Measurements from ENCODE around the gene OR4N5. TPM values are rescaled to one million over a fixed set of nuclear protein-coding genes. Genes with fewer than 3 reads are reported as not detected.

OR4N5 gene
- total RNA-seq, 1 experiment from 2014 or later = not detected

DNA sequence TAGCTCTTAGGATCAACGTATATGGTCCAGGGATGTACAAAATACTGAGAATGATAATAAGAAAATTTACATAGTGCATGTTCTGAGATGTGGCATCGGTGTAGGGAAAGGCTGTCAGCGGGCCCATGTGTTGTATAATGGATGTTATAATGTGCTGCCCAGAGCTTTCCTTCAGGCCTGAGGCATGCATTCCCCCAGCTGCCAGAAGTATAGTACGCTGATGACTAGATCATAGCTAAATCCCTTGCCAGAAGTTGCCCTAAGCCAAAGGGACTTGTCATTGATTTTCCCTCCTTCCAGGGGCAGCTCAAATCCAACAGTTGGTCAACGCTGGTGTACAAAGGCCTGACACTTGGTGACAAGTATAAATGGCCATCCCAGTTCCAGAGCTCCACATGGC is 45.6 kb downstream of the OR4N5 start:
- BruUV-seq (replicated peaks) = no TSS peak
- H3K27ac ChIP-seq (ENCODE audit: low read depth, low read length) = no peak overlapping the region
- no peaks in the 10 kb centered on the region for H3K36me3 ChIP-seq (ENCODE audit: control insufficient read depth in 1 of 2, insufficient read depth in 2 of 2, low read length in 2 of 2)
- no peak overlapping the region for H2AFZ ChIP-seq (ENCODE audit: low read depth, low read length, poor library complexity, severe bottlenecking)
- DNase-seq (ENCODE audit: low read depth, low spot score) (no peak), ATAC-seq (no peak)
- H3K79me2 ChIP-seq (ENCODE audit: insufficient read depth, low read length) = no peaks in the 10 kb centered on the region
- H3K4me3 ChIP-seq (replicated peaks in 1 of 2; ENCODE audit: low read depth in 1 of 2, low read length in 2 of 2) = no peak overlapping the region
- intact Hi-C loops (cut with micrococcal nuclease) = no loop called here
- H4K20me1 ChIP-seq (ENCODE audit: insufficient read depth) = no peaks in the 10 kb centered on the region
- no peak overlapping the region for H3K9ac ChIP-seq (ENCODE audit: low read length)
- CTCF ChIA-PET = no interaction called here
- H3K4me1 ChIP-seq (ENCODE audit: control insufficient read depth in 1 of 2, insufficient read depth in 2 of 2, low read length in 2 of 2) = no peaks in the 10 kb centered on the region
- POLR2A ChIA-PET = no interaction called here
- no peak overlapping the region for H3K4me2 ChIP-seq (ENCODE audit: low read length)
- no peaks in the 10 kb centered on the region for H3K9me2 ChIP-seq (ENCODE audit: insufficient read depth)
- H3K9me3 ChIP-seq (ENCODE audit: control insufficient read depth in 1 of 2, insufficient read depth in 1 of 2, low read depth in 1 of 2, low read length in 2 of 2) = no peaks in the 10 kb centered on the region
- no peak for TF ChIP-seq EGR1 (IDR thresholded peaks at IDR 0.05; ENCODE audit: low read depth)
- TF ChIP-seq ZBTB33 (IDR thresholded peaks at IDR 0.05; ENCODE audit: extremely low read depth, insufficient replicate concordance, low read length) = no peak
- TF ChIP-seq ZNF274 (IDR thresholded peaks at IDR 0.05; ENCODE audit: low read depth, low read length) = no peak
- no peak for TF ChIP-seq RAD21 (IDR thresholded peaks at IDR 0.05; ENCODE audit: low read depth)
- no peak for TF ChIP-seq FOSL1 (IDR thresholded peaks at IDR 0.05; ENCODE audit: low read depth)
- no peak for TF ChIP-seq ELF1 (IDR thresholded peaks at IDR 0.05; ENCODE audit: borderline replicate concordance, low read depth)
- TF ChIP-seq POLR2AphosphoS5 (IDR thresholded peaks at IDR 0.05; ENCODE audit: low read depth, low read length) = no peak
- TF ChIP-seq ZFX (IDR thresholded peaks at IDR 0.05) = no peak
- no peak for TF ChIP-seq EZH2 (IDR thresholded peaks at IDR 0.05)
- TF ChIP-seq JUND (IDR thresholded peaks at IDR 0.05) = no peak
- RAD21 ChIA-PET (ENCODE audit: low non-redundant PET in 1 of 2, low total read pairs in 2 of 2, uncharacterized antibody in 2 of 2, unreplicated experiment in 2 of 2) = no interaction called here
- H3K27me3 ChIP-seq (ENCODE audit: insufficient read depth, low read length) = no peaks in the 10 kb centered on the region

DNA sequence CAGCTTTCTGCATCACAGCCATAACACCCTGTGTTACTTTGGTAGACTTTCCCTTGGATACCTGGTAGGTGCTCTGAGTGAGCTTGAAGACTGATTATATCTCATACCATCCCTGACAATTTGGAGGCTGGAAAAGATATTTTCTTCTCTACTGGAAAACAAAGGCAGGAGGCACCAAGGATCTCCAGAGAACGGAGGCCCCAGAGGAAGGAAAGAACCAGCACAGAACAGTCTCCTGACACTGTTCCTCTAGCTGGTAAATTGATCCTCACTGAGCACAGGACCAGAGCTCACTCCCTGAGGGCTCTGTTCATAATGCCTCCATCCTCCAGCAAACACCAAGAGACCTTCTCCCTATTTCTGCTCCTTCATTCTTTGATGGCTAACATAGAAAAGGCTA is 52.0 kb downstream of the OR4N5 start, which contains the start of gene OR11G2:
TSS of gene OR11G2 (plus strand) at position 301 of the 400 bp plus-strand sequence. CDS start 6,542 bp downstream, outside the sequence.
- H3K4me3 ChIP-seq (replicated peaks in 1 of 2; ENCODE audit: low read depth in 1 of 2, low read length in 2 of 2) = no peak within 1 kb of the TSS
- peaks cover 10% of the 10 kb centered on the region; the same call in 1 of the 2 replicates for H3K27me3 ChIP-seq (ENCODE audit: insufficient read depth, low read length)
- no peaks in the 10 kb centered on the region for H3K9me2 ChIP-seq (ENCODE audit: insufficient read depth)
- no peak within 1 kb of the TSS for H3K4me2 ChIP-seq (ENCODE audit: low read length)
- DNase-seq (ENCODE audit: low read depth, low spot score) (no peak), ATAC-seq (no peak)
- no peaks in the 10 kb centered on the region for H3K9me3 ChIP-seq (ENCODE audit: control insufficient read depth in 1 of 2, insufficient read depth in 1 of 2, low read depth in 1 of 2, low read length in 2 of 2)
- RAD21 ChIA-PET (ENCODE audit: low non-redundant PET in 1 of 2, low total read pairs in 2 of 2, uncharacterized antibody in 2 of 2, unreplicated experiment in 2 of 2) = no interaction called here
- POLR2A ChIA-PET = no interaction called here
- no peak within 1 kb of the TSS for H2AFZ ChIP-seq (ENCODE audit: low read depth, low read length, poor library complexity, severe bottlenecking)
- H4K20me1 ChIP-seq (ENCODE audit: insufficient read depth) = no peaks in the 10 kb centered on the region
- H3K9ac ChIP-seq (ENCODE audit: low read length) = no peak within 1 kb of the TSS
- no peak for TF ChIP-seq RAD21 (IDR thresholded peaks at IDR 0.05; ENCODE audit: low read depth)
- no peak for TF ChIP-seq ELF1 (IDR thresholded peaks at IDR 0.05; ENCODE audit: borderline replicate concordance, low read depth)
- TF ChIP-seq POLR2A (IDR thresholded peaks at IDR 0.05; ENCODE audit: borderline replicate concordance, extremely low read depth, insufficient read depth, insufficient read length) = no peak
- no peaks in the 10 kb centered on the region for H3K79me2 ChIP-seq (ENCODE audit: insufficient read depth, low read length)
- no TSS peak for BruUV-seq (replicated peaks)
- intact Hi-C loops (cut with micrococcal nuclease) = no loop called here
- H3K36me3 ChIP-seq (ENCODE audit: control insufficient read depth in 1 of 2, insufficient read depth in 2 of 2, low read length in 2 of 2) = no peaks in the 10 kb centered on the region
- CTCF ChIA-PET = no interaction called here
- H3K27ac ChIP-seq (ENCODE audit: low read depth, low read length) = no peak within 1 kb of the TSS
- H3K4me1 ChIP-seq (ENCODE audit: control insufficient read depth in 1 of 2, insufficient read depth in 2 of 2, low read length in 2 of 2) = no peaks in the 10 kb centered on the region
